Limb (tissue), 2 donors: ENCODE data around the gene PPP1R9B.

ENCODE experiments used
- DNase-seq, 2 donors: peaks; one replicate each; pipeline ENCODE4 v3.0.0-alpha.2; 2016; ENCODE audit errors: extremely low spot score in 2 of 2

Gene PPP1R9B

GRCh38 chr17:50161023-50161910, 10.8 kb upstream of the PPP1R9B start:
- peak; percentile 97 to 98 for DNase-seq

GRCh38 chr17:50157891-50158290, 7.4 kb upstream of the PPP1R9B start:
- DNase-seq = no peak

GRCh38 chr17:50155115-50155819, 4.8 kb upstream of the PPP1R9B start:
- DNase-seq = no peak

DNA sequence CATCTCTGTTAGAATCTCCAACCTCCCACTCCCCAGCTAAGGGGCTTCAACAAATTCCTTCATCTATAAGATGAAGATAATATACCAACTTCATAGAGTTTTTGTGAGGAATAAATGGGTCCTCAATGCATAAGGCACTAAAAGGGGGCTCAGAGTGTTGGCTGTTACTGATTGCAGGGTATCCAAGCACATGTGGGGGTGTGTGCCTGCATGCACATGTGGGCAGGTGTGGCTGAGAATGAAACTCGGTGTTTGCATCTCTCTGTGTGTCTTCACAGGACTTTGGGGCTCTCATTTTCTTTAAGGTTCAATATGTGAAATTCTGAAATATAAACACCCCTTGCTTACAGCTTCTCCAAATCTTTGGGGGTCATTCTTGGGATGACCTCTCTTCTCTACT, 4.1 kb upstream of the PPP1R9B start:
- no peak for DNase-seq

GRCh38 chr17:50153650-50154575, 3.4 kb upstream of the PPP1R9B start:
- DNase-seq = no peak

DNA sequence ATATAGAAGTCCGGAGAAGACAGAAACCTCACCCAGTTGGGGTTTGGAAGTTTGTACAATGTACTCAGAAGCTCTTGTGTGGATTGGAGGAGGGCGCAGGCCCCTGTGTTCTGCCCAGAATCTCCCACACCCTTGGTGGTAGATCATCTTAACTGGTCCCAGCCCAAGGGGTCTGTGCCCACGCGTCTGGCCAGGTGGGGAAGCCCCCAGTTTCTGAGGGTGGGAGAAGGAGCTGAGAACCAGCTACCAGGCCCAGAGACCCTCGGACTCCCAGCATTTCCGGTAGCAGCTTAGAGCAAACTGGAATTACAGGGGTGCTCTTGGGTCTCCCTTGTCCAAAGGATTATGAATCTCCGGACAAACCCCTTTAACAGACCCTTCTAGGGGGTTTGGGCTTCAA, 2.3 kb upstream of the PPP1R9B start:
- DNase-seq = no peak

- DNase-seq = peak; percentile 88 to 90
Observed at GRCh38 chr17:50151937-50152547, 1.6 kb upstream of the PPP1R9B start.

DNA sequence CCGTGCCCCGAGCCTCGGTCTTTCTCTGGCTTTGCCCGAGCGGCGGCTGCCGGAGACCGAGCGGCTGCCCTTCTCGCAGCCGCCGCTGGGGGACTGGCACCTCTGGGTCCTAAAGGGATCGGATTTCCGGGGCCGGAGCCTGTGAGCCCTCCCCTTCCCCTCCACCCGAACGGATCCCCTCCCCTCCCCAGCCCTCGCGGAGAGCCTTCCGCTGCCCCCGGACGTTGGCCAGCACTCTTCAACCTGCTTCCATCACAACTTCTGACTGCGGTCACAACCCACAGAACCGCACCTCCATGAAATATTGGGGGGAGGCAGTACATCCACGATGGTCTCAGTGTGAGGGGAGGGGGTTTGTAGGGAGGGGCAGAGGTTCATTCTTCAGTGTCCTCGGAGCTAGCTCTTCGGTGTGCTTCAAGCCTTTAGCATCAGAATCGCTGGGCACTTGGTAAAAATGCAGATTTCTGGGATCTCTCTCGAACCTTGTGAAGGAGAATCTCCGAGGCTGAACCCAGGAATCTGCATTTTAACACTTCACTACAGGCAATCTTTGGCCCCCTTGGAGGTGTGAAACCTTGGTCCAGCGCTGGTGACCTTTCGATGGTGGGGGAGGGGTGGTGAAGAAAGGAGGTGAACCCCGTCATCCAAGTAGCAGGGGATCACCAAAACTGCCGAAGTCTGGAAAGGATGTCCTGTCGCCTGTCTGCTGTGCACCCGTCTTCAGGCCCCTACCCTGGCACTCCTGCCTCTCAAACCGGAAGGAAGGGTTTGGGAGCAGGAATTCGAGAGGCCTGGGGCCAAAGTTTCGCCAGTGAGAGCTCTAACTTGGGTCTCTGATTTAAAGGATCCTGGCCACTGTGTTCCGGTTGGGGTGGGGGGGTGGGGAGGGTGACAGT, 812 bp upstream of the PPP1R9B start:
- DNase-seq = peak; percentile 93

GRCh38 chr17:50149417-50150353, 792 bp downstream of the PPP1R9B start:
- DNase-seq = peak in 1 of 2 donors; percentile 66

- DNase-seq = no peak
Observed at GRCh38 chr17:50149091-50149416, 1.4 kb downstream of the PPP1R9B start.

GRCh38 chr17:50148226-50149090, 2.0 kb downstream of the PPP1R9B start:
- peak; percentile 40 to 78 for DNase-seq

DNA sequence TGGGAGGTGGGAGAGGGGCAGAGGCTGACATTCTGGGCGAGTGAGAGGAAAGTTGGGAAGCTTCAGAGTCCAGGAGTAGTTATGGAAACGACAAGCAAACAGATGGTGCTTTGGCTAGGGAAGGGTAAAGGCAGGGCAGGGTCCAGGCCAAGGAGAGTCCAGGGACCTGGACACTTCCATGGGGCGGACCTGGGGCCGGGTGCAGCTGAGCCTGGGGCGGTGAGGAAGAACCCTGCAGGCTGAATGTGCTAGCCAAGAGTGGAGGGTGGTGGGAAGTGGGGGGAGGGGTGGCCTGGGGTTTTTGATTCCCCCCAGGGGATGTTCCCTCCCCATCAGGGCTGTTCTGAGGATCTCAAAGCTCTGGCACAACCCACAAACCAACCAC, 2.6 kb downstream of the PPP1R9B start:
- no peak for DNase-seq

DNA sequence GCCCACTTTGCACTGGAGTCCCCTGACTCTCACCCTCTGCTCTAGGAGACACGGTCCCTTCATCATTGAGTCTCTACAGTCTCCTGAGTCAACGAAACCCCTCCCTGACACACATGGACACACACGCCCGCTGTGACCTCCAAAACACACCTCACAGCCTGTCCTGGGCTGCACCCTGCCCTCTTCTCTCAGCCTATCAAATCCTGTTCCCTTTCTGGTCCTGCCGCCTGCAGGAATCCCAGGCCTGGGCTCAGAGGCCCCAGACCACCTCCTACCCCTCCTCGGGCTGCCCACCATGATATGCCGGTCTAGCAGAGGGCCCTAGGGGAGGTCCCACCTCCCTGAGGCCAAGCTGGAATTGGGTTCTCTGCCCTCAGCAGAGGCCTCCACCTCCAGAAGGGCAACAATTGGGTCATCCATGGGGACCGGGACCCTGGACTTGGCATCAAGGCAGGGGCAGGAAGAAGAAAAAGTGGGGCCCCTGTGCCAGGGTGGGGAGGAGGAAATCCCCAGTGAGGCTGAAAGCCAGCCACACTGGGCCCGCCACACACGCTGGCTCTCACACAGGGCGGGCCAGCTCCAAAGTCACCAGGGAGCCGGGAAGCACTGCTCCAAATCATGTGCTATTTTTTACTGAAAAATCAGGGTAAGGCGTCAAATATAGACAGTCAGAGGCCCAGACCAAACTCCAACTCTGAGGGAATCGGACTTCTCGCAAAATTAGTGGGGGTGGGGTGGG, 3.4 kb downstream of the PPP1R9B start:
- no peak for DNase-seq

- no peak for DNase-seq
Observed at GRCh38 chr17:50146230-50146926, 4.1 kb downstream of the PPP1R9B start.

DNA sequence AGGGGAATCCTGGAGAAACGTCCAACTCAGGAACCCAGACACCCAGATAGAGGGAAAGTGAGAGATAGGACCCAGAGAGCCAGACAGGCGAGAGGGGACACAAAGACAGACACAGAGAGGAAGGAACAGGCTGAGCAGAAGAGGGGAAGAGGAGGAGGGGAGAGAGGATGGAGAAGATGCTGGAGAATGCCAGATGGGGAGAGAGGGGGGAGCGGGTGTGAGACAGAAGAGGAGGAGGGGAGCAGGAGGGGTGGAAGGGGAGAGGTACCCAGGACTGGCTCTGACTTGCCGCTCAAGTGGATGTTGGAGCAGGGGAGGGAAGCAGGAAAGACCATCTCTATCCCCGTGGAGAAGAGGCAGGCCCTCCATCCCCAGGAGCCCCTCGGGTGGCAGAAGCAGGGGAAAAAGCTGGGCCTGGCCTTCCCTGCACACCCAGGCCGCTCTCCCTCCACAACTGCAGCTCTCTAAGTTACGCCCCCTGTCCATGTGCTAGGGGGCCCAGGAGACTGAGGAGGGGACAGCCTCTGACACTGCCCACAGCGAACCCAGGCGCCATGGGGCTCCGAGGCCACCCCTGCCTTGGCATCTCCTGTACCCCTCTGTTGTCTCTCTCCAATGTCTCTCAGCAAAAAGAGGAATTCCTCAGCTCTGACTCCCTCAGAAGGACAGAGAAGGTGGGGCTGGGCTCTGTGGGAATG, 4.8 kb downstream of the PPP1R9B start:
- no peak for DNase-seq

- no peak for DNase-seq
Observed at GRCh38 chr17:50144845-50145531, 5.5 kb downstream of the PPP1R9B start.
